Keratinocyte (primary cell): ENCODE measurements around the gene DEFB126.

Experiments
- EZH2 ChIP-seq: IDR thresholded peaks from one replicate; pipeline ENCODE4 v1.6.1; 2012; ENCODE audit warnings: inconsistent platforms, mild to moderate bottlenecking, low read length, moderate library complexity
- TF ChIP-seq, protein P1 (sequence below), 3 experiments: IDR thresholded peaks in 1 of 3; conservative IDR thresholded peaks in 1 of 3; optimal IDR thresholded peaks in 1 of 3; 2 replicates in 2 of 3; 3 replicates in 1 of 3; pipeline versions ENCODE3 to v1.5.1; 2011; ENCODE audit warnings: low read length in 3 of 3, mild to moderate bottlenecking in 3 of 3, moderate library complexity in 2 of 3, control low read depth in 1 of 3, inconsistent platforms in 1 of 3; ENCODE audit not compliant: insufficient read depth in 2 of 3; ENCODE audit errors: extremely low read depth in 1 of 3

- TF ChIP-seq, protein P1, sequence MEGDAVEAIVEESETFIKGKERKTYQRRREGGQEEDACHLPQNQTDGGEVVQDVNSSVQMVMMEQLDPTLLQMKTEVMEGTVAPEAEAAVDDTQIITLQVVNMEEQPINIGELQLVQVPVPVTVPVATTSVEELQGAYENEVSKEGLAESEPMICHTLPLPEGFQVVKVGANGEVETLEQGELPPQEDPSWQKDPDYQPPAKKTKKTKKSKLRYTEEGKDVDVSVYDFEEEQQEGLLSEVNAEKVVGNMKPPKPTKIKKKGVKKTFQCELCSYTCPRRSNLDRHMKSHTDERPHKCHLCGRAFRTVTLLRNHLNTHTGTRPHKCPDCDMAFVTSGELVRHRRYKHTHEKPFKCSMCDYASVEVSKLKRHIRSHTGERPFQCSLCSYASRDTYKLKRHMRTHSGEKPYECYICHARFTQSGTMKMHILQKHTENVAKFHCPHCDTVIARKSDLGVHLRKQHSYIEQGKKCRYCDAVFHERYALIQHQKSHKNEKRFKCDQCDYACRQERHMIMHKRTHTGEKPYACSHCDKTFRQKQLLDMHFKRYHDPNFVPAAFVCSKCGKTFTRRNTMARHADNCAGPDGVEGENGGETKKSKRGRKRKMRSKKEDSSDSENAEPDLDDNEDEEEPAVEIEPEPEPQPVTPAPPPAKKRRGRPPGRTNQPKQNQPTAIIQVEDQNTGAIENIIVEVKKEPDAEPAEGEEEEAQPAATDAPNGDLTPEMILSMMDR (optimal IDR thresholded peaks at IDR 0.05 in 1 of 3, IDR thresholded peaks at IDR 0.05 in 1 of 3, conservative IDR thresholded peaks at IDR 0.05 in 1 of 3; ENCODE audit: extremely low read depth in 1 of 3, insufficient read depth in 2 of 3, low read length in 3 of 3) = no peak
- no peak for TF ChIP-seq EZH2
Observed at GRCh38 chr20:157154-157553, 14.8 kb downstream of the DEFB126 start, which contains the start of gene DEFB127.
